ENCODE data around the gene BAG1. TPM values are rescaled to one million over a fixed set of nuclear protein-coding genes. Genes with fewer than 3 reads are reported as not detected.
A peak's percentile ranks its signal among the peaks of the same experiment; 100 is the strongest.

Gene BAG1
- total and polyA plus RNA-seq, 2 of the 13 experiments (the other 11 are each of a cell fraction or from before 2014, with no cell fraction given): 23.1 to 59.5 TPM

DNA sequence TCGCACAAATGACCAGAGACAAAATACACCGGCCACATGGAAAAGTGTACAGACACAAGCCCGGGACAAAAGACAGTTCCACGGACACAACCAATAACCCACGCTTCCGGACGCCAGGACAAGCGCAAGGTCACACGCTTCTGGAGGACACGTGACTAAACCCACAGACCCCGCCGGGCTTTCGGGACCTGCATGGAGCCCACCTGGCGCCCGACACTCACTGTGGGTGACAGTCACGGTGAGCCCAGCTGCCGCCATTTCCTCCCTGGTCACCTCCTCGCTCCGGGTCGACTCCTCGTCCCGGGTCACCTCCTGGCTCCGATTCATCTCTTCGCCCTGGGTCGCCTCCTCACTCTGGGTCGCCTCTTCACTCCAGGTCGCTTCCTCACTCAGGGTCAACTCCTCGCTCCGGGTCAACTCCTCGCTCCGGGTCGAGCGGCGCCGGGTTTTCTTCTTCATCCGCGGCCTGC, 470 bp downstream of the BAG1 start (continued):
- TF ChIP-seq, protein P1, sequence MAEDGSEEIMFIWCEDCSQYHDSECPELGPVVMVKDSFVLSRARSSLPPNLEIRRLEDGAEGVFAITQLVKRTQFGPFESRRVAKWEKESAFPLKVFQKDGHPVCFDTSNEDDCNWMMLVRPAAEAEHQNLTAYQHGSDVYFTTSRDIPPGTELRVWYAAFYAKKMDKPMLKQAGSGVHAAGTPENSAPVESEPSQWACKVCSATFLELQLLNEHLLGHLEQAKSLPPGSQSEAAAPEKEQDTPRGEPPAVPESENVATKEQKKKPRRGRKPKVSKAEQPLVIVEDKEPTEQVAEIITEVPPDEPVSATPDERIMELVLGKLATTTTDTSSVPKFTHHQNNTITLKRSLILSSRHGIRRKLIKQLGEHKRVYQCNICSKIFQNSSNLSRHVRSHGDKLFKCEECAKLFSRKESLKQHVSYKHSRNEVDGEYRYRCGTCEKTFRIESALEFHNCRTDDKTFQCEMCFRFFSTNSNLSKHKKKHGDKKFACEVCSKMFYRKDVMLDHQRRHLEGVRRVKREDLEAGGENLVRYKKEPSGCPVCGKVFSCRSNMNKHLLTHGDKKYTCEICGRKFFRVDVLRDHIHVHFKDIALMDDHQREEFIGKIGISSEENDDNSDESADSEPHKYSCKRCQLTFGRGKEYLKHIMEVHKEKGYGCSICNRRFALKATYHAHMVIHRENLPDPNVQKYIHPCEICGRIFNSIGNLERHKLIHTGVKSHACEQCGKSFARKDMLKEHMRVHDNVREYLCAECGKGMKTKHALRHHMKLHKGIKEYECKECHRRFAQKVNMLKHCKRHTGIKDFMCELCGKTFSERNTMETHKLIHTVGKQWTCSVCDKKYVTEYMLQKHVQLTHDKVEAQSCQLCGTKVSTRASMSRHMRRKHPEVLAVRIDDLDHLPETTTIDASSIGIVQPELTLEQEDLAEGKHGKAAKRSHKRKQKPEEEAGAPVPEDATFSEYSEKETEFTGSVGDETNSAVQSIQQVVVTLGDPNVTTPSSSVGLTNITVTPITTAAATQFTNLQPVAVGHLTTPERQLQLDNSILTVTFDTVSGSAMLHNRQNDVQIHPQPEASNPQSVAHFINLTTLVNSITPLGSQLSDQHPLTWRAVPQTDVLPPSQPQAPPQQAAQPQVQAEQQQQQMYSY (CRISPR knock-in tag; IDR thresholded peaks at IDR 0.05): peak; percentile 88; the same call in 1 of the 2 replicates
- TF ChIP-seq KDM5B (CRISPR knock-in tag; IDR thresholded peaks at IDR 0.05; ENCODE audit: borderline replicate concordance) (peak; percentile 30; the same call in 1 of the 2 replicates), ZNF383 (CRISPR knock-in tag; IDR thresholded peaks at IDR 0.05; ENCODE audit: borderline replicate concordance) (no peak), NFKB2 (CRISPR knock-in tag; IDR thresholded peaks at IDR 0.05; ENCODE audit: borderline replicate concordance) (0 out of 2 replicates have a peak, but pooled peaks have one; percentile 59), ZNF790 (CRISPR knock-in tag; IDR thresholded peaks at IDR 0.05; ENCODE audit: borderline replicate concordance) (no peak), ZNF891 (CRISPR knock-in tag; IDR thresholded peaks at IDR 0.05) (peak; percentile 82), AGO2 (optimal IDR thresholded peaks at IDR 0.05; ENCODE audit: low read depth, low read length) (peak; percentile 62), ZNF572 (CRISPR knock-in tag; IDR thresholded peaks at IDR 0.05) (0 out of 2 replicates have a peak, but pooled peaks have one; percentile 7), ZBTB7B (CRISPR knock-in tag; IDR thresholded peaks at IDR 0.05) (0 out of 2 replicates have a peak, but pooled peaks have one; percentile 6)
- TF ChIP-seq, protein P2, sequence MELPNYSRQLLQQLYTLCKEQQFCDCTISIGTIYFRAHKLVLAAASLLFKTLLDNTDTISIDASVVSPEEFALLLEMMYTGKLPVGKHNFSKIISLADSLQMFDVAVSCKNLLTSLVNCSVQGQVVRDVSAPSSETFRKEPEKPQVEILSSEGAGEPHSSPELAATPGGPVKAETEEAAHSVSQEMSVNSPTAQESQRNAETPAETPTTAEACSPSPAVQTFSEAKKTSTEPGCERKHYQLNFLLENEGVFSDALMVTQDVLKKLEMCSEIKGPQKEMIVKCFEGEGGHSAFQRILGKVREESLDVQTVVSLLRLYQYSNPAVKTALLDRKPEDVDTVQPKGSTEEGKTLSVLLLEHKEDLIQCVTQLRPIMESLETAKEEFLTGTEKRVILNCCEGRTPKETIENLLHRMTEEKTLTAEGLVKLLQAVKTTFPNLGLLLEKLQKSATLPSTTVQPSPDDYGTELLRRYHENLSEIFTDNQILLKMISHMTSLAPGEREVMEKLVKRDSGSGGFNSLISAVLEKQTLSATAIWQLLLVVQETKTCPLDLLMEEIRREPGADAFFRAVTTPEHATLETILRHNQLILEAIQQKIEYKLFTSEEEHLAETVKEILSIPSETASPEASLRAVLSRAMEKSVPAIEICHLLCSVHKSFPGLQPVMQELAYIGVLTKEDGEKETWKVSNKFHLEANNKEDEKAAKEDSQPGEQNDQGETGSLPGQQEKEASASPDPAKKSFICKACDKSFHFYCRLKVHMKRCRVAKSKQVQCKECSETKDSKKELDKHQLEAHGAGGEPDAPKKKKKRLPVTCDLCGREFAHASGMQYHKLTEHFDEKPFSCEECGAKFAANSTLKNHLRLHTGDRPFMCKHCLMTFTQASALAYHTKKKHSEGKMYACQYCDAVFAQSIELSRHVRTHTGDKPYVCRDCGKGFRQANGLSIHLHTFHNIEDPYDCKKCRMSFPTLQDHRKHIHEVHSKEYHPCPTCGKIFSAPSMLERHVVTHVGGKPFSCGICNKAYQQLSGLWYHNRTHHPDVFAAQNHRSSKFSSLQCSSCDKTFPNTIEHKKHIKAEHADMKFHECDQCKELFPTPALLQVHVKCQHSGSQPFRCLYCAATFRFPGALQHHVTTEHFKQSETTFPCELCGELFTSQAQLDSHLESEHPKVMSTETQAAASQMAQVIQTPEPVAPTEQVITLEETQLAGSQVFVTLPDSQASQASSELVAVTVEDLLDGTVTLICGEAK (IDR thresholded peaks at IDR 0.05): no peak
- TF ChIP-seq, protein P2 (CRISPR knock-in tag; IDR thresholded peaks at IDR 0.05): 0 out of 2 replicates have a peak, but pooled peaks have one; percentile 44
- TF ChIP-seq, protein P3, sequence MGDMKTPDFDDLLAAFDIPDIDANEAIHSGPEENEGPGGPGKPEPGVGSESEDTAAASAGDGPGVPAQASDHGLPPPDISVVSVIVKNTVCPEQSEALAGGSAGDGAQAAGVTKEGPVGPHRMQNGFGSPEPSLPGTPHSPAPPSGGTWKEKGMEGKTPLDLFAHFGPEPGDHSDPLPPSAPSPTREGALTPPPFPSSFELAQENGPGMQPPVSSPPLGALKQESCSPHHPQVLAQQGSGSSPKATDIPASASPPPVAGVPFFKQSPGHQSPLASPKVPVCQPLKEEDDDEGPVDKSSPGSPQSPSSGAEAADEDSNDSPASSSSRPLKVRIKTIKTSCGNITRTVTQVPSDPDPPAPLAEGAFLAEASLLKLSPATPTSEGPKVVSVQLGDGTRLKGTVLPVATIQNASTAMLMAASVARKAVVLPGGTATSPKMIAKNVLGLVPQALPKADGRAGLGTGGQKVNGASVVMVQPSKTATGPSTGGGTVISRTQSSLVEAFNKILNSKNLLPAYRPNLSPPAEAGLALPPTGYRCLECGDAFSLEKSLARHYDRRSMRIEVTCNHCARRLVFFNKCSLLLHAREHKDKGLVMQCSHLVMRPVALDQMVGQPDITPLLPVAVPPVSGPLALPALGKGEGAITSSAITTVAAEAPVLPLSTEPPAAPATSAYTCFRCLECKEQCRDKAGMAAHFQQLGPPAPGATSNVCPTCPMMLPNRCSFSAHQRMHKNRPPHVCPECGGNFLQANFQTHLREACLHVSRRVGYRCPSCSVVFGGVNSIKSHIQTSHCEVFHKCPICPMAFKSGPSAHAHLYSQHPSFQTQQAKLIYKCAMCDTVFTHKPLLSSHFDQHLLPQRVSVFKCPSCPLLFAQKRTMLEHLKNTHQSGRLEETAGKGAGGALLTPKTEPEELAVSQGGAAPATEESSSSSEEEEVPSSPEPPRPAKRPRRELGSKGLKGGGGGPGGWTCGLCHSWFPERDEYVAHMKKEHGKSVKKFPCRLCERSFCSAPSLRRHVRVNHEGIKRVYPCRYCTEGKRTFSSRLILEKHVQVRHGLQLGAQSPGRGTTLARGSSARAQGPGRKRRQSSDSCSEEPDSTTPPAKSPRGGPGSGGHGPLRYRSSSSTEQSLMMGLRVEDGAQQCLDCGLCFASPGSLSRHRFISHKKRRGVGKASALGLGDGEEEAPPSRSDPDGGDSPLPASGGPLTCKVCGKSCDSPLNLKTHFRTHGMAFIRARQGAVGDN (CRISPR knock-in tag; IDR thresholded peaks at IDR 0.05): peak; percentile 59; the same call in 1 of the 2 replicates

Measured in HepG2 (cell line).